CD14-positive monocyte (primary cell): Measurements from ENCODE around the gene CCL4. TPM values are rescaled to one million over a fixed set of nuclear protein-coding genes. Genes with fewer than 3 reads are reported as not detected.

Source experiments
- DNase-seq, 3 donors: peaks; one replicate each; pipeline ENCODE4 v3.0.0-alpha.2; 2011 to 2022
- H2AFZ ChIP-seq: 2 replicates; pipeline ENCODE4 v1.6.0; 2012; ENCODE audit warnings: mild to moderate bottlenecking, low read depth, low read length, inconsistent platforms; ENCODE audit not compliant: insufficient read depth, poor library complexity, severe bottlenecking
- H3K27ac ChIP-seq, 2 donors: 1 replicate in 1 of 2; 2 replicates in 1 of 2; pipeline ENCODE4 v1.5.1; 2012 to 2013; ENCODE audit warnings: low read length in 2 of 2, control low read depth in 1 of 2, inconsistent platforms in 1 of 2, low read depth in 1 of 2, mild to moderate bottlenecking in 1 of 2
- H3K27me3 ChIP-seq, 2 donors: one replicate each; pipeline versions ENCODE4 v1.6.0 to v1.6.1; 2011 to 2013; ENCODE audit warnings: low read length in 2 of 2; ENCODE audit not compliant: control insufficient read depth in 2 of 2, insufficient read depth in 2 of 2
- H3K36me3 ChIP-seq, 2 donors: replicated peaks in 1 of 2; 1 replicate in 1 of 2; 2 replicates in 1 of 2; pipeline versions ENCODE4 v1.5.1 to v1.6.1; 2012 to 2013; ENCODE audit warnings: low read length in 2 of 2, control low read depth in 1 of 2, inconsistent platforms in 1 of 2, mild to moderate bottlenecking in 1 of 2; ENCODE audit not compliant: insufficient read depth in 2 of 2, control insufficient read depth in 1 of 2
- H3K4me1 ChIP-seq, 2 donors: 1 replicate in 1 of 2; 2 replicates in 1 of 2; pipeline versions ENCODE4 v1.5.1 to v1.6.1; 2012 to 2013; ENCODE audit warnings: low read length in 2 of 2, control low read depth in 1 of 2, inconsistent platforms in 1 of 2, mild to moderate bottlenecking in 1 of 2, moderate library complexity in 1 of 2; ENCODE audit not compliant: insufficient read depth in 2 of 2, control insufficient read depth in 1 of 2
- H3K4me2 ChIP-seq: replicated peaks from 2 replicates; pipeline ENCODE3; 2012; ENCODE audit warnings: low read length, moderate library complexity, mild to moderate bottlenecking; ENCODE audit not compliant: poor library complexity, severe bottlenecking; ENCODE audit errors: extremely low read depth
- H3K4me3 ChIP-seq, 3 experiments: fragments of 200-600 bp in 1 of 3; sonication (generic) in 1 of 3; replicated peaks in 1 of 3; 1 replicate in 2 of 3; 2 replicates in 1 of 3; pipeline ENCODE4 v1.5.1; 2011 to 2013; ENCODE audit warnings: low read length in 3 of 3, mild to moderate bottlenecking in 3 of 3, control low read depth in 2 of 3, low read depth in 2 of 3, inconsistent platforms in 1 of 3, moderate library complexity in 1 of 3
- H3K79me2 ChIP-seq: 2 replicates; pipeline ENCODE4 v1.6.0; 2012; ENCODE audit warnings: mild to moderate bottlenecking, control low read depth, inconsistent platforms, low read length, moderate library complexity; ENCODE audit not compliant: insufficient read depth
- H3K9ac ChIP-seq: 2 replicates; pipeline ENCODE4 v1.6.0; 2017; ENCODE audit warnings: low read length, mild to moderate bottlenecking; ENCODE audit not compliant: insufficient read depth, poor library complexity, severe bottlenecking
- H3K9me3 ChIP-seq, 2 donors: replicated peaks in 1 of 2; 1 replicate in 1 of 2; 2 replicates in 1 of 2; pipeline versions ENCODE4 v1.5.1 to v1.6.1; 2012 to 2013; ENCODE audit warnings: low read length in 2 of 2, control low read depth in 1 of 2; ENCODE audit not compliant: control insufficient read depth in 1 of 2, insufficient read depth in 1 of 2
- H4K20me1 ChIP-seq: 2 replicates; pipeline ENCODE4 v1.6.0; 2012; ENCODE audit warnings: mild to moderate bottlenecking, low read length, control low read depth, moderate library complexity; ENCODE audit not compliant: insufficient read depth
- H3K27ac Mint-ChIP-seq, 7 donors: one replicate each; pipeline ENCODE4 v1.8.0; 2020; ENCODE audit warnings: mild to moderate bottlenecking in 7 of 7, mixed read lengths in 7 of 7, moderate library complexity in 6 of 7, inconsistent platforms in 2 of 7
- H3K27me3 Mint-ChIP-seq, 3 donors: one replicate each; pipeline ENCODE4 v1.8.0; 2021 to 2022; ENCODE audit warnings: low read depth in 3 of 3, mild to moderate bottlenecking in 3 of 3, mixed read lengths in 3 of 3, moderate library complexity in 3 of 3, inconsistent platforms in 1 of 3
- H3K36me3 Mint-ChIP-seq, 2 donors: one replicate each; pipeline ENCODE4 v1.8.0; 2020; ENCODE audit warnings: mixed read lengths in 2 of 2, inconsistent platforms in 1 of 2, mild to moderate bottlenecking in 1 of 2
- H3K4me1 Mint-ChIP-seq: one replicate; pipeline ENCODE4 v1.8.0; 2020; ENCODE audit warnings: mild to moderate bottlenecking, mixed read lengths
- H3K4me3 Mint-ChIP-seq, 2 donors: one replicate each; pipeline ENCODE4 v1.8.0; 2020; ENCODE audit warnings: mild to moderate bottlenecking in 2 of 2, mixed read lengths in 2 of 2, moderate library complexity in 1 of 2
- H3K9me3 Mint-ChIP-seq, 7 donors: one replicate each; pipeline ENCODE4 v1.8.0; 2020 to 2022; ENCODE audit warnings: mixed read lengths in 7 of 7, mild to moderate bottlenecking in 6 of 7, moderate library complexity in 6 of 7, inconsistent platforms in 2 of 7
- WGBS: methylation state at CpG from one replicate; pipeline ENCODE4 v1.1.5; 2013; ENCODE audit warnings: missing lambda C conversion rate; ENCODE audit not compliant: insufficient coverage; 5-methylcytosine and 5-hydroxymethylcytosine counted together
- intact Hi-C, 2 donors: fragments of 100-400 bp; cut with micrococcal nuclease; formaldehyde crosslinking; loops; one replicate each; pipeline versions ENCODE4 v1.15.0 to v1.15.1; 2023
- polyA plus RNA-seq, 3 donors: library from polyadenylated mRNA; depleted of rRNA in 1 of 3; unstranded in 2 of 3; stranded (reverse) in 1 of 3; fragments of 300-500 nt in 2 of 3; fragments of >200 nt in 1 of 3; fragmentation: Illumina TruSeq in 2 of 3; gene quantifications; 1 replicate in 2 of 3; 2 replicates in 1 of 3; pipeline ENCODE4 v1.2.3, GENCODE V29; 2012 to 2021
- small RNA-seq: library from RNA; depleted of rRNA; stranded (forward); fragments of <200 nt; gene quantifications from one replicate; pipeline ENCODE3, GENCODE V24; 2012; ENCODE audit warnings: low read depth; ENCODE audit not compliant: insufficient read length
- TF ChIP-seq, protein P1 (sequence below): fragments of 200-600 bp; IDR thresholded peaks from one replicate; pipeline ENCODE4 v1.8.0; 2022; ENCODE audit warnings: antibody characterized with exemption, mild to moderate bottlenecking

Gene CCL4
- polyA plus RNA-seq, 3 donors, result 11.8 to 41.7 (median 40.6) TPM

DNA sequence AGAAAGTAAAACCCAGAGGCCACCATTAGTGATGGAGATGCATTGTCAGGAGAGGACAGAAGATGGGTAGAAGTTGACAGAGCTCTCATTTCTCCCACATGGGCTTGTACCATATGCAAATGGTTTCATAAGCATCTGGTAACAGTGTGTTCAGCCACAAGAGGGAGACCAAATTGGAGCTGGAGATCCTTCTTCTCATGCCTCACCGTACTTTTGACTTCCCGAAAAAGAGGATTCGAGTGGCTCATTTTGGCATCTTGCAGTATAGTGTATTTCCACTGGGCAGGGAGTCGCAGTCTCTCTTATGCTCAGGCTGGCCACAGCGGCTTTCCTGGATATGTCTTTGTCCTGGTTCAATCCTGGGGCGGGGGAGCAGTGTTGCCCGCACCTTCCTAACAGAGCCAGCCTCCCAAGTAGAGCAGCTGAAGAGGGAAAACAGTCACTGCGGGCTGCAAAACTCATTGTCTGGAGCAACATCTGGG is 49.1 kb downstream of the CCL4 start:
- peaks cover 17% of the 10 kb centered on the region for H3K4me1 Mint-ChIP-seq
- intact Hi-C loops, result no loop called here

DNA sequence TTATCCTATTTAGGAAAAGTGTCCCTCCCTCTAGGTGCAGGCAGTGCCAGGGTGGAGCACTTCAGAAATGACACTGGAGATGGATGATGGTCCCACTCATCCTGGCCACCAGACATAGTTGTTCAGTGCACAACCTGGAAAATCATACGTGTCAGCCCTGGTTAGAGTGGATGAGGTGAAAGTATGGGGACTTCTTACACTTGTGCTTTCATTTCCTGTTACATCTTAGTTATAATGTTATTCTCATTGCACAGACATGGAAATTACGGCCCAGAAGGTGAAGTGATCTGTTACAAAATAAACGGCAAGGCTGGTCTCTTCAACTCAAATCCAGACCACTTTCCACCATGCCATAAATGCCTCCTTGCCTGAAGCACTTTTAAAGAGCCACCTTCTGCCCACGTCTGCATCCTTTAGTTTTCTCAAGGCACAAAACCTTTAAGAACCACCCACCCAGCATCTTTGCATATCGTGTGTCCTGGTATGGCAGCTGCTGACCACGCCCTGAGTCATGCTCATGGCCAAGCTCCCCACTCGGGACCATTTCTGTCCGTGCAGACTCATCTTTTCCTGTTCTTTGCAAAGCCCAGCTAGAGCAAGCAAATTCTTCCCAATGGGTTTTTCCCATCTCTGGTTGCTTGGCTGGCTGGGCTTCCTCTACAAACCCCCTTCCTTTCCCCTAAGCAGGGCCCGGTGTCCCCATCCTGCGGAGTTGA is 50.4 kb downstream of the CCL4 start:
- no peaks in the 10 kb centered on the region for H3K9me3 ChIP-seq

More for the DNA sequence above, 49.1 kb downstream of the CCL4 start:
- no peak overlapping the region for H2AFZ ChIP-seq
- H3K27me3 Mint-ChIP-seq, result peaks cover 0 to 6% (median 4%) of the 10 kb centered on the region in 3 donors
- TF ChIP-seq, protein P1, sequence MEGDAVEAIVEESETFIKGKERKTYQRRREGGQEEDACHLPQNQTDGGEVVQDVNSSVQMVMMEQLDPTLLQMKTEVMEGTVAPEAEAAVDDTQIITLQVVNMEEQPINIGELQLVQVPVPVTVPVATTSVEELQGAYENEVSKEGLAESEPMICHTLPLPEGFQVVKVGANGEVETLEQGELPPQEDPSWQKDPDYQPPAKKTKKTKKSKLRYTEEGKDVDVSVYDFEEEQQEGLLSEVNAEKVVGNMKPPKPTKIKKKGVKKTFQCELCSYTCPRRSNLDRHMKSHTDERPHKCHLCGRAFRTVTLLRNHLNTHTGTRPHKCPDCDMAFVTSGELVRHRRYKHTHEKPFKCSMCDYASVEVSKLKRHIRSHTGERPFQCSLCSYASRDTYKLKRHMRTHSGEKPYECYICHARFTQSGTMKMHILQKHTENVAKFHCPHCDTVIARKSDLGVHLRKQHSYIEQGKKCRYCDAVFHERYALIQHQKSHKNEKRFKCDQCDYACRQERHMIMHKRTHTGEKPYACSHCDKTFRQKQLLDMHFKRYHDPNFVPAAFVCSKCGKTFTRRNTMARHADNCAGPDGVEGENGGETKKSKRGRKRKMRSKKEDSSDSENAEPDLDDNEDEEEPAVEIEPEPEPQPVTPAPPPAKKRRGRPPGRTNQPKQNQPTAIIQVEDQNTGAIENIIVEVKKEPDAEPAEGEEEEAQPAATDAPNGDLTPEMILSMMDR, result no peak
- no peak overlapping the region for H3K27ac ChIP-seq
- H3K79me2 ChIP-seq, result no peaks in the 10 kb centered on the region
- H3K9me3 Mint-ChIP-seq, result no peaks in the 10 kb centered on the region
- H3K9ac ChIP-seq, result no peak overlapping the region
- no peak for DNase-seq
- H3K36me3 Mint-ChIP-seq, result no peaks in the 10 kb centered on the region
- no peak overlapping the region for H3K27ac Mint-ChIP-seq
- no peak overlapping the region for H3K4me3 ChIP-seq
- H4K20me1 ChIP-seq, result no peaks in the 10 kb centered on the region
- H3K4me1 ChIP-seq, result peaks cover 8 to 10% of the 10 kb centered on the region in 2 donors
- H3K27me3 ChIP-seq, result no peaks in the 10 kb centered on the region
- 98% methylated on average over 6 of the region's 8 CpGs for WGBS
- H3K4me3 Mint-ChIP-seq, result no peak overlapping the region
- H3K9me3 ChIP-seq, result no peaks in the 10 kb centered on the region
- H3K36me3 ChIP-seq, result no peaks in the 10 kb centered on the region
- H3K4me2 ChIP-seq, result no peak overlapping the region

More for the DNA sequence above, 50.4 kb downstream of the CCL4 start:
- peaks cover 6% of the 10 kb centered on the region in 2 donors for H3K4me1 ChIP-seq
- H3K27me3 ChIP-seq, result no peaks in the 10 kb centered on the region
- H3K4me3 ChIP-seq, result no peak overlapping the region
- no peaks in the 10 kb centered on the region for H3K79me2 ChIP-seq
- peak in 1 of 3 donors; percentile 28 for DNase-seq
- WGBS, result 54% methylated on average over 5 of the region's 10 CpGs
- Mint-ChIP-seq H3K27ac (no peak overlapping the region), H3K4me1 (peaks cover 14% of the 10 kb centered on the region), H3K9me3 (no peaks in the 10 kb centered on the region), H3K36me3 (no peaks in the 10 kb centered on the region), H3K4me3 (no peak overlapping the region), H3K27me3 (peaks cover 0 to 5% (median 4%) of the 10 kb centered on the region in 3 donors)
- H2AFZ ChIP-seq, result no peak overlapping the region
- TF ChIP-seq, protein P1, result no peak
- H3K36me3 ChIP-seq, result no peaks in the 10 kb centered on the region
- no peak overlapping the region for H3K27ac ChIP-seq
- H4K20me1 ChIP-seq, result no peaks in the 10 kb centered on the region
- intact Hi-C loops, result no loop called here
- no peak overlapping the region for H3K4me2 ChIP-seq
- H3K9ac ChIP-seq, result no peak overlapping the region

Small RNA genes lying within 50 kb of the gene (small RNA-seq; reads per million reads assigned to genes)
- gene RN7SL301P, result not detected

Other genes with a start within 250 kb of the CCL4 start
- gene HEATR9, start 234.9 kb upstream of the CCL4 start, polyA plus RNA-seq, result not detected
- 1 to 10 TPM in 2 of 3 donors, under 1 TPM in 1; 0.95 to 6.8 (median 2.8) TPM for gene CCL5, start 223.5 kb upstream of the CCL4 start, polyA plus RNA-seq
- gene RDM1, start 173.1 kb upstream of the CCL4 start, polyA plus RNA-seq, result not detected
- not detected for gene LYZL6, start 160.1 kb upstream of the CCL4 start, polyA plus RNA-seq
- not detected for gene CCL16, start 122.3 kb upstream of the CCL4 start, polyA plus RNA-seq
- gene CCL14, start 117.1 kb upstream of the CCL4 start, polyA plus RNA-seq, result not detected
- not detected for gene CCL15, start 102.3 kb upstream of the CCL4 start, polyA plus RNA-seq
- under 1 TPM in 2 of 3 donors, not detected in 1; 0.31 to 0.89 TPM for gene CCL23, start 85.9 kb upstream of the CCL4 start, polyA plus RNA-seq
- not detected for gene CCL18, start 39.6 kb upstream of the CCL4 start, polyA plus RNA-seq
- gene CCL3, start 13.7 kb upstream of the CCL4 start, polyA plus RNA-seq, result 100 to 1,000 TPM; 161 to 328 (median 190) TPM
- 1 to 10 TPM in 1 of 3 donors, not detected in 2; 1.8 TPM for gene TBC1D3B, start 72.8 kb downstream of the CCL4 start, polyA plus RNA-seq
- 100 to 1,000 TPM in 2 of 3 donors, 10 to 100 TPM in 1; 57.7 to 230 (median 137) TPM for gene CCL3L1, start 92.9 kb downstream of the CCL4 start, polyA plus RNA-seq
- gene CCL4L2, start 107.2 kb downstream of the CCL4 start, polyA plus RNA-seq, result 10 to 100 TPM; 24.8 to 32.7 (median 25.3) TPM
- gene TBC1D3I, start 160.7 kb downstream of the CCL4 start, polyA plus RNA-seq, result under 1 TPM in 1 of 3 donors, not detected in 2; 0.24 TPM
- not detected for gene TBC1D3G, start 220.1 kb downstream of the CCL4 start, polyA plus RNA-seq